ENCODE data around the gene MAMLD1. TPM values are rescaled to one million over a fixed set of nuclear protein-coding genes. Genes with fewer than 3 reads are reported as not detected.

Gene MAMLD1
- polyA plus RNA-seq, 1 donor from 2014 or later, result 0.80 TPM

GRCh38 chrX:150406596-150406995 is 43.5 kb downstream of the MAMLD1 start:
- peaks cover 0 to 2% (median 1%) of the 10 kb centered on the region in 3 donors for H3K4me1 Mint-ChIP-seq
- no peak overlapping the region for H3K4me3 Mint-ChIP-seq
- no peaks in the 10 kb centered on the region for H3K36me3 Mint-ChIP-seq
- H3K27me3 Mint-ChIP-seq, result no peaks in the 10 kb centered on the region
- H3K27ac Mint-ChIP-seq, result no peak overlapping the region
- no peaks in the 10 kb centered on the region for H3K9me3 Mint-ChIP-seq

GRCh38 chrX:150408007-150408406 is 44.9 kb downstream of the MAMLD1 start:
- Mint-ChIP-seq H3K36me3 (no peaks in the 10 kb centered on the region), H3K4me1 (peaks cover 0 to 2% (median 1%) of the 10 kb centered on the region in 3 donors), H3K27ac (no peak overlapping the region), H3K27me3 (no peaks in the 10 kb centered on the region), H3K9me3 (no peaks in the 10 kb centered on the region), H3K4me3 (no peak overlapping the region)

GRCh38 chrX:150408561-150408960 is 45.4 kb downstream of the MAMLD1 start:
- H3K4me3 Mint-ChIP-seq, result no peak overlapping the region
- H3K27ac Mint-ChIP-seq, result no peak overlapping the region
- no peaks in the 10 kb centered on the region for H3K27me3 Mint-ChIP-seq
- H3K4me1 Mint-ChIP-seq, result peaks cover 0 to 2% (median 1%) of the 10 kb centered on the region in 3 donors
- no peaks in the 10 kb centered on the region for H3K9me3 Mint-ChIP-seq
- H3K36me3 Mint-ChIP-seq, result no peaks in the 10 kb centered on the region

- H3K36me3 Mint-ChIP-seq, result no peaks in the 10 kb centered on the region
- no peaks in the 10 kb centered on the region for H3K9me3 Mint-ChIP-seq
- no peak overlapping the region for H3K27ac Mint-ChIP-seq
- H3K4me1 Mint-ChIP-seq, result peaks cover 0 to 2% (median 1%) of the 10 kb centered on the region in 3 donors
- no peak overlapping the region for H3K4me3 Mint-ChIP-seq
- no peaks in the 10 kb centered on the region for H3K27me3 Mint-ChIP-seq
Observed at GRCh38 chrX:150409486-150409885, 46.4 kb downstream of the MAMLD1 start.

- H3K27ac Mint-ChIP-seq, result no peak overlapping the region
Observed at GRCh38 chrX:150409964-150410363, 46.8 kb downstream of the MAMLD1 start.

GRCh38 chrX:150410513-150410912 is 47.4 kb downstream of the MAMLD1 start:
- Mint-ChIP-seq H3K4me1 (peaks cover 0 to 4% (median 1%) of the 10 kb centered on the region in 3 donors), H3K36me3 (no peaks in the 10 kb centered on the region), H3K27ac (no peak overlapping the region), H3K27me3 (no peaks in the 10 kb centered on the region), H3K4me3 (no peak overlapping the region), H3K9me3 (no peaks in the 10 kb centered on the region)

More at GRCh38 chrX:150409964-150410363, 46.8 kb downstream of the MAMLD1 start:
- no peaks in the 10 kb centered on the region for H3K9me3 Mint-ChIP-seq
- H3K36me3 Mint-ChIP-seq, result no peaks in the 10 kb centered on the region
- no peak overlapping the region for H3K4me3 Mint-ChIP-seq
- peaks cover 0 to 2% (median 1%) of the 10 kb centered on the region in 3 donors for H3K4me1 Mint-ChIP-seq
- no peaks in the 10 kb centered on the region for H3K27me3 Mint-ChIP-seq

GRCh38 chrX:150411656-150412055 is 48.5 kb downstream of the MAMLD1 start:
- Mint-ChIP-seq H3K27ac (no peak overlapping the region), H3K4me1 (peaks cover 0 to 4% (median 1%) of the 10 kb centered on the region in 3 donors), H3K27me3 (no peaks in the 10 kb centered on the region), H3K4me3 (no peak overlapping the region), H3K9me3 (no peaks in the 10 kb centered on the region), H3K36me3 (no peaks in the 10 kb centered on the region)

GRCh38 chrX:150414228-150414627 is 51.1 kb downstream of the MAMLD1 start:
- Mint-ChIP-seq H3K4me3 (no peak overlapping the region), H3K27ac (no peak overlapping the region), H3K4me1 (peaks cover 0 to 4% (median 1%) of the 10 kb centered on the region in 3 donors), H3K36me3 (no peaks in the 10 kb centered on the region), H3K9me3 (no peaks in the 10 kb centered on the region), H3K27me3 (no peaks in the 10 kb centered on the region)

- H3K4me1 Mint-ChIP-seq, result peaks cover 0 to 2% (median 0%) of the 10 kb centered on the region in 3 donors
- no peak overlapping the region for H3K27ac Mint-ChIP-seq
- no peaks in the 10 kb centered on the region for H3K9me3 Mint-ChIP-seq
- peaks cover 2% of the 10 kb centered on the region for H3K27me3 Mint-ChIP-seq
- no peaks in the 10 kb centered on the region for H3K36me3 Mint-ChIP-seq
- H3K4me3 Mint-ChIP-seq, result no peak overlapping the region
Observed at GRCh38 chrX:150416469-150416868, 53.4 kb downstream of the MAMLD1 start.

GRCh38 chrX:150421816-150422215 is 58.7 kb downstream of the MAMLD1 start:
- Mint-ChIP-seq H3K27ac (no peak overlapping the region), H3K27me3 (peaks cover 4% of the 10 kb centered on the region), H3K4me1 (no peaks in the 10 kb centered on the region), H3K36me3 (no peaks in the 10 kb centered on the region), H3K9me3 (no peaks in the 10 kb centered on the region), H3K4me3 (no peak overlapping the region)

- Mint-ChIP-seq H3K36me3 (peaks cover 2% of the 10 kb centered on the region), H3K27ac (no peak overlapping the region), H3K9me3 (peaks cover 0 to 3% (median 0%) of the 10 kb centered on the region in 3 donors), H3K4me3 (no peak overlapping the region), H3K27me3 (no peaks in the 10 kb centered on the region), H3K4me1 (no peaks in the 10 kb centered on the region)
Observed at GRCh38 chrX:150429594-150429993, 66.5 kb downstream of the MAMLD1 start.

- Mint-ChIP-seq H3K9me3 (peaks cover 3 to 8% (median 3%) of the 10 kb centered on the region in 3 donors), H3K27ac (no peak overlapping the region), H3K36me3 (no peaks in the 10 kb centered on the region), H3K4me1 (no peaks in the 10 kb centered on the region), H3K4me3 (peak overlapping the region in 1 of 4 donors; percentile 38), H3K27me3 (no peaks in the 10 kb centered on the region)
Observed at GRCh38 chrX:150436195-150436594, 73.1 kb downstream of the MAMLD1 start.

- Mint-ChIP-seq H3K4me1 (no peaks in the 10 kb centered on the region), H3K4me3 (no peak overlapping the region), H3K27me3 (no peaks in the 10 kb centered on the region), H3K9me3 (peaks cover 2 to 8% (median 5%) of the 10 kb centered on the region in 3 donors), H3K36me3 (no peaks in the 10 kb centered on the region), H3K27ac (no peak overlapping the region)
Observed at GRCh38 chrX:150438165-150438564, 75.0 kb downstream of the MAMLD1 start.

- no peaks in the 10 kb centered on the region for H3K27me3 Mint-ChIP-seq
- H3K4me1 Mint-ChIP-seq, result no peaks in the 10 kb centered on the region
- no peaks in the 10 kb centered on the region for H3K36me3 Mint-ChIP-seq
- no peak overlapping the region for H3K4me3 Mint-ChIP-seq
- peak overlapping the region in 1 of 3 donors; percentile 87 for H3K27ac Mint-ChIP-seq
- H3K9me3 Mint-ChIP-seq, result peaks cover 0 to 2% (median 0%) of the 10 kb centered on the region in 3 donors
Observed at GRCh38 chrX:150446151-150446550, 83.0 kb downstream of the MAMLD1 start.

- Mint-ChIP-seq H3K27me3 (no peaks in the 10 kb centered on the region), H3K36me3 (no peaks in the 10 kb centered on the region), H3K4me1 (no peaks in the 10 kb centered on the region), H3K27ac (no peak overlapping the region), H3K9me3 (peaks cover 0 to 2% (median 0%) of the 10 kb centered on the region in 3 donors), H3K4me3 (no peak overlapping the region)
Observed at GRCh38 chrX:150446995-150447394, 83.9 kb downstream of the MAMLD1 start.

- no peaks in the 10 kb centered on the region for H3K9me3 Mint-ChIP-seq
- no peaks in the 10 kb centered on the region for H3K36me3 Mint-ChIP-seq
- no peaks in the 10 kb centered on the region for H3K4me1 Mint-ChIP-seq
- no peak overlapping the region for H3K27ac Mint-ChIP-seq
- H3K4me3 Mint-ChIP-seq, result no peak overlapping the region
- H3K27me3 Mint-ChIP-seq, result no peaks in the 10 kb centered on the region
Observed at GRCh38 chrX:150449313-150449712, 86.2 kb downstream of the MAMLD1 start.
